ENCODE measurements around the gene SIX5. TPM values are rescaled to one million over a fixed set of nuclear protein-coding genes. Genes with fewer than 3 reads are reported as not detected.

Gene SIX5
- total and polyA plus RNA-seq, 9 of the 15 experiments (the other 6 are each of a cell fraction or from before 2014, with no cell fraction given) = 1.4 to 17.2 (median 7.4) TPM; not detected in 2

DNA sequence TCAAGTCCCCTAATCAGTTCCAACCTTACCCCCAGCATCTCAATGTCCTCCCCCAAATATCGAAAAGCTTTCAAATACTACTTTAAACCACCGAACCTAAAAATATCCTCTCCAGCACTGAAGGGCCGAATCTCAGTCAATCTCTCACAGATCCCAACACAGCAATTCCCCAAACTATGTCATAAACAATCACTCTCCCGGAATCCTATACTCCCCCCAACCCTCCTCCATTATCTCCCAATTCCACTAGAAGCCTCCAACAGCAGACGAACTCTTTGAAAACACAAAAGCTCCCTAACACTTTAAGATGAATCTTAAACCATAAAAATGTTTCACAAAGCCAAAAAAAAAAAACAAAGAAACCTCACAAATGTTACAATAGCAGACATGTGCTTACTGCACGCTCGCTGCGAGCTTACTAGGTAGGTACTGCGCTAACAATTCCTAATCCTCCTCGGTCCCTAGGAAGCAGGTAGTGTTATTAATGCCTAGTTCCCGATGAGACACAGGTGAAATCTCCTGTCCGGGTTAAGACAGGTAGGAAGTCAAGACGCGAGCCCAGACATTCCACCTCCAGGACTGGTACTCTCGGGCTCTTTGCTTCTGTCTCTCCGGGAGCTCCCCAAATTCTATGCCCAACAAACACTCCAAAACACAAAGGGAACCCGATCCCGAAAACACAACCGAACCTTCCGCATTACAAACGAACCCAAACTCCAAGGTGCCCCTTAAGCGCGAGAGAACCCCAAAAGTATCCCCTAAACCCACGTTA lies 52.5 kb downstream of the SIX5 start (continued):
- TF ChIP-seq, protein P1, sequence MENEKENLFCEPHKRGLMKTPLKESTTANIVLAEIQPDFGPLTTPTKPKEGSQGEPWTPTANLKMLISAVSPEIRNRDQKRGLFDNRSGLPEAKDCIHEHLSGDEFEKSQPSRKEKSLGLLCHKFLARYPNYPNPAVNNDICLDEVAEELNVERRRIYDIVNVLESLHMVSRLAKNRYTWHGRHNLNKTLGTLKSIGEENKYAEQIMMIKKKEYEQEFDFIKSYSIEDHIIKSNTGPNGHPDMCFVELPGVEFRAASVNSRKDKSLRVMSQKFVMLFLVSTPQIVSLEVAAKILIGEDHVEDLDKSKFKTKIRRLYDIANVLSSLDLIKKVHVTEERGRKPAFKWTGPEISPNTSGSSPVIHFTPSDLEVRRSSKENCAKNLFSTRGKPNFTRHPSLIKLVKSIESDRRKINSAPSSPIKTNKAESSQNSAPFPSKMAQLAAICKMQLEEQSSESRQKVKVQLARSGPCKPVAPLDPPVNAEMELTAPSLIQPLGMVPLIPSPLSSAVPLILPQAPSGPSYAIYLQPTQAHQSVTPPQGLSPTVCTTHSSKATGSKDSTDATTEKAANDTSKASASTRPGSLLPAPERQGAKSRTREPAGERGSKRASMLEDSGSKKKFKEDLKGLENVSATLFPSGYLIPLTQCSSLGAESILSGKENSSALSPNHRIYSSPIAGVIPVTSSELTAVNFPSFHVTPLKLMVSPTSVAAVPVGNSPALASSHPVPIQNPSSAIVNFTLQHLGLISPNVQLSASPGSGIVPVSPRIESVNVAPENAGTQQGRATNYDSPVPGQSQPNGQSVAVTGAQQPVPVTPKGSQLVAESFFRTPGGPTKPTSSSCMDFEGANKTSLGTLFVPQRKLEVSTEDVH (IDR thresholded peaks at IDR 0.05; ENCODE audit: low read depth, partially characterized antibody) = no peak
- TF ChIP-seq BRD9 (IDR thresholded peaks at IDR 0.05; ENCODE audit: low read depth, partially characterized antibody) (peak; percentile 31), ZNF124 (CRISPR knock-in tag; IDR thresholded peaks at IDR 0.05) (no peak), ZEB2 (IDR thresholded peaks at IDR 0.05) (peak; percentile 69), SPI1 (IDR thresholded peaks at IDR 0.05; ENCODE audit: borderline replicate concordance, low read depth, low read length) (no peak), SMAD2 (IDR thresholded peaks at IDR 0.05; ENCODE audit: low read depth, low read length) (no peak), ZNF699 (CRISPR knock-in tag; IDR thresholded peaks at IDR 0.05; ENCODE audit: insufficient replicate concordance) (no peak), ZNF785 (CRISPR knock-in tag; IDR thresholded peaks at IDR 0.05) (no peak), SREBF1 (IDR thresholded peaks at IDR 0.05; ENCODE audit: borderline replicate concordance, low read depth, low read length) (no peak)
- TF ChIP-seq, protein P2, sequence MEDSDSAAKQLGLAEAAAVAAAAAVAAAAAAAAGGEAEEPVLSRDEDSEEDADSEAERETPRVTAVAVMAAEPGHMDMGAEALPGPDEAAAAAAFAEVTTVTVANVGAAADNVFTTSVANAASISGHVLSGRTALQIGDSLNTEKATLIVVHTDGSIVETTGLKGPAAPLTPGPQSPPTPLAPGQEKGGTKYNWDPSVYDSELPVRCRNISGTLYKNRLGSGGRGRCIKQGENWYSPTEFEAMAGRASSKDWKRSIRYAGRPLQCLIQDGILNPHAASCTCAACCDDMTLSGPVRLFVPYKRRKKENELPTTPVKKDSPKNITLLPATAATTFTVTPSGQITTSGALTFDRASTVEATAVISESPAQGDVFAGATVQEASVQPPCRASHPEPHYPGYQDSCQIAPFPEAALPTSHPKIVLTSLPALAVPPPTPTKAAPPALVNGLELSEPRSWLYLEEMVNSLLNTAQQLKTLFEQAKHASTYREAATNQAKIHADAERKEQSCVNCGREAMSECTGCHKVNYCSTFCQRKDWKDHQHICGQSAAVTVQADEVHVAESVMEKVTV (CRISPR knock-in tag; IDR thresholded peaks at IDR 0.05) = no peak
- TF ChIP-seq, protein P3, sequence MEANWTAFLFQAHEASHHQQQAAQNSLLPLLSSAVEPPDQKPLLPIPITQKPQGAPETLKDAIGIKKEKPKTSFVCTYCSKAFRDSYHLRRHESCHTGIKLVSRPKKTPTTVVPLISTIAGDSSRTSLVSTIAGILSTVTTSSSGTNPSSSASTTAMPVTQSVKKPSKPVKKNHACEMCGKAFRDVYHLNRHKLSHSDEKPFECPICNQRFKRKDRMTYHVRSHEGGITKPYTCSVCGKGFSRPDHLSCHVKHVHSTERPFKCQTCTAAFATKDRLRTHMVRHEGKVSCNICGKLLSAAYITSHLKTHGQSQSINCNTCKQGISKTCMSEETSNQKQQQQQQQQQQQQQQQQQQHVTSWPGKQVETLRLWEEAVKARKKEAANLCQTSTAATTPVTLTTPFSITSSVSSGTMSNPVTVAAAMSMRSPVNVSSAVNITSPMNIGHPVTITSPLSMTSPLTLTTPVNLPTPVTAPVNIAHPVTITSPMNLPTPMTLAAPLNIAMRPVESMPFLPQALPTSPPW (CRISPR knock-in tag; IDR thresholded peaks at IDR 0.05) = no peak
- TF ChIP-seq, protein P4, sequence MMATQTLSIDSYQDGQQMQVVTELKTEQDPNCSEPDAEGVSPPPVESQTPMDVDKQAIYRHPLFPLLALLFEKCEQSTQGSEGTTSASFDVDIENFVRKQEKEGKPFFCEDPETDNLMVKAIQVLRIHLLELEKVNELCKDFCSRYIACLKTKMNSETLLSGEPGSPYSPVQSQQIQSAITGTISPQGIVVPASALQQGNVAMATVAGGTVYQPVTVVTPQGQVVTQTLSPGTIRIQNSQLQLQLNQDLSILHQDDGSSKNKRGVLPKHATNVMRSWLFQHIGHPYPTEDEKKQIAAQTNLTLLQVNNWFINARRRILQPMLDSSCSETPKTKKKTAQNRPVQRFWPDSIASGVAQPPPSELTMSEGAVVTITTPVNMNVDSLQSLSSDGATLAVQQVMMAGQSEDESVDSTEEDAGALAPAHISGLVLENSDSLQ (IDR thresholded peaks at IDR 0.05) = no peak; the same call in 1 of the 2 replicates
- TF ChIP-seq, protein P5, sequence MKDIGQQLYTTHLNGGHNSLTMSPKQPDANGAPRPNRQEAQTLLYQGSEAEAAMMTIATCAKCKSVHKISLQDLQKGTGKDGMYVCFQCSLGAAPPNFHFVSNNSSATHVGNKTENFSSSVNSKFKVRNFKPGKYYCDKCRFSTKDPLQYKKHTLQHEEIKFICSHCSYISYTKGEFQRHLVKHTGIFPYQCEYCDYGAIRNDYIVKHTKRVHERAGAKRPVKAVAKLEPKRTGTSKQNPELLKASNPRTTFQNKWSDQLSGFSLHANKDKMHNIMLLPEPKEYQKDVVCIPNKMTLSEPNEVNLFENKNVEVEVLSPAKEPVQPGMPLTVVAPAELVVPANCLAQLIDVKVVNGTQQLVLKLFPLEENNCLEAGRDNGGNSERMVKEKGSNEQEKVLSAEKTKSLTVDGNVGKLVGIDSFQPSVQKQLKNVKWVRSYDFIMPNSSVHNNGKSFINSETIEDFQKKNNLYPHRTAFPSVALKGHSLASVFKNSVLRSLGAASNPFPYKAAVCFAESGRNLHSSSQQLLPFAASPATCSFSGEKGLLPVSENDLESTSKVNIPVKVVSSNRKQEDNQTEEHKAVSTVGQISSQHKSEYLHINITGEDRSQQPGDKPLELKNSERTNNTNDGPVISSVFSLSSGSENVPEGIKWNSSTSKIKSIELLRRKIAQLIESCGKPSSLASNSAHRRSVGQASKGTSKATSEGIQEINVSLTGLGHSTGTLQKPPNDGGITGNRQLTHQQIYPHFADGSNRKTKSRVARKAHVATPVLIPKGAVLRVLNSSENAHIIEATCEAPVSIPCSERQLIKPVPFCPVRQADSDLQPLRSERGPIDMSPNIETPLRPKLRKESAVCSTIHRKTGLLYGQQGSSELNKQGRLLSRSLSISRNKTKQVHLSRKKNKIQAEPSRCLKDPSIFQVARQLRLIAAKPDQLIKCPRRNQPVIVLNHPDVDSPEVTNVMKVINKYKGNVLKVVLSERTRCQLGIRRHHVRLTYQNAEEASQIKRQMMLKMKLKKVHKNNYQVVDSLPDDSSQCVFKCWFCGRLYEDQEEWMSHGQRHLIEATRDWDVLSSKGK (CRISPR knock-in tag; IDR thresholded peaks at IDR 0.05) = no peak
- TF ChIP-seq, protein P6, sequence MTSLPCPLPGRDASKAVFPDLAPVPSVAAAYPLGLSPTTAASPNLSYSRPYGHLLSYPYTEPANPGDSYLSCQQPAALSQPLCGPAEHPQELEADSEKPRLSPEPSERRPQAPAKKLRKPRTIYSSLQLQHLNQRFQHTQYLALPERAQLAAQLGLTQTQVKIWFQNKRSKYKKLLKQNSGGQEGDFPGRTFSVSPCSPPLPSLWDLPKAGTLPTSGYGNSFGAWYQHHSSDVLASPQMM (CRISPR knock-in tag; IDR thresholded peaks at IDR 0.05) = no peak
